Stomach (tissue), 4 donors: ENCODE results near the gene NDUFAF3.

Source experiments
- EP300 ChIP-seq: sonication (generic); formaldehyde crosslinking; IDR thresholded peaks from one replicate; pipeline ENCODE4 v1.6.1; 2017; ENCODE audit warnings: antibody characterized with exemption
- TF ChIP-seq, protein P1 (sequence below), 7 experiments: fragments of 450-650 bp in 4 of 7; fragments of 200-600 bp in 3 of 7; sonication (generic) in 3 of 7; IDR thresholded peaks; one replicate each; pipeline ENCODE4 v1.5.1; 2016 to 2019; ENCODE audit warnings: antibody characterized with exemption in 7 of 7, control low read depth in 2 of 7, mild to moderate bottlenecking in 1 of 7

DNA sequence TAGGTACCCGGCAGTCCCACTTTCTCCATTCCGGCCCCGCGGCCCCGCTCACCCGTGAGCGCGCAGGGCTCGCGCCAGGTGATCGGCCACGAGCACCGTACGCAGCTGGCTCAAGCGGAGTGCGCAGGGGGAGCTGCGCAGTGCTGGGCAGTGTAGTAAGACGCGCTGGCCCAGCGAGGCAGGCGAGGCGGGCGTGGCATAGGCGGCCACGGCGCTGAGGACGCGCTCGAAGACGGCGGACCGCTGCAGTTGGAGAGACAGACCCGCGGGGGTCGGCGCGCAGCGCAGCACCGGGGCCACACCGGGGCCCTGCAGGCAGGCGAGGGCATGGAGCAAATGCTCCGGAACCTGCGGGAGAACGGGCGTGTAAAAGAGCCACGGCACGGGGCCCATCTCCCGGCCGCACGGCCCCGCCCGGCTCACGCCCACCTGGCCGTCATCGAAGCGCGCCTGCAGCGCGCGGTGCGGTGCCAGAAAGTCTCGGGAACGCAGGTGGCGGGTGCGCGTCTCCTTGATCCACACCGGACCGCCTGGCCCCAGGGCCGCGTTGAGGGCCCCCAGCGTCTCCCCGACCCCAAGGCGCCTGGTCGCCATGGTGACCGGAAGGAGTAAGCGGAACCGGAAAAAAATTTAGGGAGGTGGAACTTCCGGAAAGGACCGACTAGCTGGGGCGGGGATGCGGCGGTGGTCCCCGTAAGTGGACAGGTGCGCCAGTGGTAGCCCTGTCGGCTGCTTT is 3.8 kb upstream of the NDUFAF3 start, which contains the start of gene DALRD3:
- TF ChIP-seq, protein P1, sequence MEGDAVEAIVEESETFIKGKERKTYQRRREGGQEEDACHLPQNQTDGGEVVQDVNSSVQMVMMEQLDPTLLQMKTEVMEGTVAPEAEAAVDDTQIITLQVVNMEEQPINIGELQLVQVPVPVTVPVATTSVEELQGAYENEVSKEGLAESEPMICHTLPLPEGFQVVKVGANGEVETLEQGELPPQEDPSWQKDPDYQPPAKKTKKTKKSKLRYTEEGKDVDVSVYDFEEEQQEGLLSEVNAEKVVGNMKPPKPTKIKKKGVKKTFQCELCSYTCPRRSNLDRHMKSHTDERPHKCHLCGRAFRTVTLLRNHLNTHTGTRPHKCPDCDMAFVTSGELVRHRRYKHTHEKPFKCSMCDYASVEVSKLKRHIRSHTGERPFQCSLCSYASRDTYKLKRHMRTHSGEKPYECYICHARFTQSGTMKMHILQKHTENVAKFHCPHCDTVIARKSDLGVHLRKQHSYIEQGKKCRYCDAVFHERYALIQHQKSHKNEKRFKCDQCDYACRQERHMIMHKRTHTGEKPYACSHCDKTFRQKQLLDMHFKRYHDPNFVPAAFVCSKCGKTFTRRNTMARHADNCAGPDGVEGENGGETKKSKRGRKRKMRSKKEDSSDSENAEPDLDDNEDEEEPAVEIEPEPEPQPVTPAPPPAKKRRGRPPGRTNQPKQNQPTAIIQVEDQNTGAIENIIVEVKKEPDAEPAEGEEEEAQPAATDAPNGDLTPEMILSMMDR (IDR thresholded peaks at IDR 0.05), result no peak
- no peak for TF ChIP-seq EP300
